T-helper 17 cell (primary cell): ENCODE data around the gene ERFE. TPM values are rescaled to one million over a fixed set of nuclear protein-coding genes. Genes with fewer than 3 reads are reported as not detected.

Experiments used
- ATAC-seq: fragments of 150-1000 bp; cut with Tn5 transposase; 2 replicates; pipeline ENCODE4 v1.10.0; 2021; ENCODE audit warnings: mild to moderate bottlenecking, moderate library complexity
- DNase-seq, 3 donors: peaks; one replicate each; pipeline versions ENCODE4 v3.0.0 to v3.0.0-alpha.2; 2020 to 2021
- H3K9me3 ChIP-seq: one replicate; pipeline ENCODE4 v1.7.0; 2013; ENCODE audit warnings: low read length, mild to moderate bottlenecking; ENCODE audit not compliant: control insufficient read depth, poor library complexity, severe bottlenecking
- H3K27ac Mint-ChIP-seq: one replicate; pipeline ENCODE4 v1.8.0; 2022; ENCODE audit warnings: mild to moderate bottlenecking, moderate library complexity, mixed read lengths
- H3K27me3 Mint-ChIP-seq: one replicate; pipeline ENCODE4 v1.8.0; 2022; ENCODE audit warnings: mixed read lengths
- H3K36me3 Mint-ChIP-seq: one replicate; pipeline ENCODE4 v1.8.0; 2022; ENCODE audit warnings: low read depth, mixed read lengths
- H3K4me1 Mint-ChIP-seq: one replicate; pipeline ENCODE4 v1.8.0; 2022; ENCODE audit warnings: mild to moderate bottlenecking, mixed read lengths
- H3K4me3 Mint-ChIP-seq: one replicate; pipeline ENCODE4 v1.8.0; 2022; ENCODE audit warnings: mild to moderate bottlenecking, moderate library complexity, mixed read lengths
- total RNA-seq, 4 donors: library from RNA in 2 of 4; stranded (reverse) in 2 of 4; gene quantifications; one replicate each; pipeline ENCODE4 v1.2.3 and lab custom pipeline; 2022 to 2026

ERFE gene
- total RNA-seq, 2 donors from 2014 or later = not detected

GRCh38 chr2:238139196-238140039 lies 19.4 kb upstream of the ERFE start:
- Mint-ChIP-seq H3K4me3 (no peak overlapping the region), H3K36me3 (peaks cover 2% of the 10 kb centered on the region), H3K27me3 (no peaks in the 10 kb centered on the region), H3K27ac (no peak overlapping the region), H3K4me1 (peaks cover 4% of the 10 kb centered on the region)
- no peaks in the 10 kb centered on the region for H3K9me3 ChIP-seq
- no peak for DNase-seq
- ATAC-seq = no peak

- H3K4me1 Mint-ChIP-seq = peaks cover 4% of the 10 kb centered on the region
- H3K4me3 Mint-ChIP-seq = no peak overlapping the region
- H3K27me3 Mint-ChIP-seq = no peaks in the 10 kb centered on the region
- no peak for DNase-seq
- no peaks in the 10 kb centered on the region for H3K9me3 ChIP-seq
- no peak overlapping the region for H3K27ac Mint-ChIP-seq
- ATAC-seq = no peak
- H3K36me3 Mint-ChIP-seq = peaks cover 2% of the 10 kb centered on the region
Observed at GRCh38 chr2:238140040-238140439, 18.7 kb upstream of the ERFE start.

- ATAC-seq = no peak
- no peaks in the 10 kb centered on the region for H3K27me3 Mint-ChIP-seq
- no peak for DNase-seq
- H3K4me3 Mint-ChIP-seq = no peak overlapping the region
- peaks cover 4% of the 10 kb centered on the region for H3K4me1 Mint-ChIP-seq
- H3K36me3 Mint-ChIP-seq = peaks cover 2% of the 10 kb centered on the region
- H3K9me3 ChIP-seq = no peaks in the 10 kb centered on the region
- no peak overlapping the region for H3K27ac Mint-ChIP-seq
Observed at GRCh38 chr2:238140721-238141540, 17.8 kb upstream of the ERFE start.

GRCh38 chr2:238141541-238142318 lies 17.0 kb upstream of the ERFE start:
- no peak overlapping the region for H3K4me3 Mint-ChIP-seq
- DNase-seq (no peak), ATAC-seq (no peak)
- H3K27ac Mint-ChIP-seq = no peak overlapping the region
- peaks cover 4% of the 10 kb centered on the region for H3K4me1 Mint-ChIP-seq
- H3K27me3 Mint-ChIP-seq = no peaks in the 10 kb centered on the region
- no peaks in the 10 kb centered on the region for H3K9me3 ChIP-seq
- peaks cover 2% of the 10 kb centered on the region for H3K36me3 Mint-ChIP-seq

GRCh38 chr2:238142382-238143205 lies 16.2 kb upstream of the ERFE start:
- H3K27ac Mint-ChIP-seq = no peak overlapping the region
- ATAC-seq (no peak), DNase-seq (no peak)
- no peak overlapping the region for H3K4me3 Mint-ChIP-seq
- peaks cover 4% of the 10 kb centered on the region for H3K4me1 Mint-ChIP-seq
- no peaks in the 10 kb centered on the region for H3K9me3 ChIP-seq
- peaks cover 2% of the 10 kb centered on the region for H3K36me3 Mint-ChIP-seq
- no peaks in the 10 kb centered on the region for H3K27me3 Mint-ChIP-seq

- no peak for DNase-seq
- ATAC-seq = no peak
- Mint-ChIP-seq H3K27me3 (no peaks in the 10 kb centered on the region), H3K27ac (peak overlapping the region; percentile 56), H3K4me1 (peaks cover 4% of the 10 kb centered on the region), H3K36me3 (peaks cover 2% of the 10 kb centered on the region), H3K4me3 (no peak overlapping the region)
- H3K9me3 ChIP-seq = no peaks in the 10 kb centered on the region
Observed at GRCh38 chr2:238143239-238143951, 15.4 kb upstream of the ERFE start.

- peaks cover 4% of the 10 kb centered on the region for H3K4me1 Mint-ChIP-seq
- ATAC-seq (no peak), DNase-seq (no peak)
- no peak overlapping the region for H3K4me3 Mint-ChIP-seq
- peak overlapping the region; percentile 56 for H3K27ac Mint-ChIP-seq
- H3K9me3 ChIP-seq = no peaks in the 10 kb centered on the region
- peaks cover 2% of the 10 kb centered on the region for H3K36me3 Mint-ChIP-seq
- H3K27me3 Mint-ChIP-seq = no peaks in the 10 kb centered on the region
Observed at GRCh38 chr2:238144262-238144661, 14.5 kb upstream of the ERFE start.

- Mint-ChIP-seq H3K27ac (no peak overlapping the region), H3K4me3 (no peak overlapping the region), H3K36me3 (peaks cover 2% of the 10 kb centered on the region), H3K4me1 (peaks cover 4% of the 10 kb centered on the region), H3K27me3 (no peaks in the 10 kb centered on the region)
- ATAC-seq (no peak), DNase-seq (no peak)
- no peaks in the 10 kb centered on the region for H3K9me3 ChIP-seq
Observed at GRCh38 chr2:238145046-238145445, 13.7 kb upstream of the ERFE start.

- no peak for DNase-seq
- H3K4me3 Mint-ChIP-seq = no peak overlapping the region
- H3K4me1 Mint-ChIP-seq = peaks cover 4% of the 10 kb centered on the region
- no peak overlapping the region for H3K27ac Mint-ChIP-seq
- H3K36me3 Mint-ChIP-seq = peaks cover 2% of the 10 kb centered on the region
- no peak for ATAC-seq
- H3K9me3 ChIP-seq = no peaks in the 10 kb centered on the region
- no peaks in the 10 kb centered on the region for H3K27me3 Mint-ChIP-seq
Observed at GRCh38 chr2:238145851-238146250, 12.9 kb upstream of the ERFE start.

- H3K9me3 ChIP-seq = no peaks in the 10 kb centered on the region
- Mint-ChIP-seq H3K27ac (no peak overlapping the region), H3K36me3 (peaks cover 2% of the 10 kb centered on the region), H3K4me3 (no peak overlapping the region), H3K4me1 (no peaks in the 10 kb centered on the region), H3K27me3 (no peaks in the 10 kb centered on the region)
- DNase-seq (no peak), ATAC-seq (no peak)
Observed at GRCh38 chr2:238146884-238147544, 11.8 kb upstream of the ERFE start.

GRCh38 chr2:238148981-238149380 lies 9.8 kb upstream of the ERFE start:
- H3K9me3 ChIP-seq = no peaks in the 10 kb centered on the region
- H3K36me3 Mint-ChIP-seq = peaks cover 2% of the 10 kb centered on the region
- H3K4me1 Mint-ChIP-seq = no peaks in the 10 kb centered on the region
- ATAC-seq (no peak), DNase-seq (no peak)
- no peak overlapping the region for H3K4me3 Mint-ChIP-seq
- no peaks in the 10 kb centered on the region for H3K27me3 Mint-ChIP-seq
- H3K27ac Mint-ChIP-seq = no peak overlapping the region
